Gastrocnemius medialis (tissue), 4 donors: Measurements from ENCODE around the gene ESAM.

ENCODE experiments used
- CTCF ChIP-seq, 5 experiments: fragments of 450-650 bp in 3 of 5; fragments of 200-600 bp in 2 of 5; sonication (generic) in 2 of 5; IDR thresholded peaks in 4 of 5; conservative IDR thresholded peaks in 1 of 5; 1 replicate in 4 of 5; 2 replicates in 1 of 5; pipeline ENCODE4 v1.5.1; 2016 to 2019; ENCODE audit warnings: antibody characterized with exemption in 5 of 5, mild to moderate bottlenecking in 3 of 5, moderate library complexity in 3 of 5
- POLR2A ChIP-seq, 2 donors: fragments of 450-650 bp; IDR thresholded peaks; one replicate each; pipeline ENCODE4 v1.6.1; 2017; ENCODE audit warnings: antibody characterized with exemption in 2 of 2, mild to moderate bottlenecking in 2 of 2, moderate library complexity in 2 of 2

- TF ChIP-seq CTCF (IDR thresholded peaks at IDR 0.05 in 4 of 5, conservative IDR thresholded peaks at IDR 0.05 in 1 of 5) (no peak), POLR2A (IDR thresholded peaks at IDR 0.05) (no peak)
These were observed 22.0 kb upstream of the ESAM start for GRCh38 chr11:124784051-124784450.
